GM19468 (cell line): ENCODE measurements around the gene EIF4G3.

Experiments used
- ATAC-seq: cut with Tn5 transposase; IDR thresholded peaks from one replicate; pipeline ENCODE4 v1.9.1; 2021; ENCODE audit warnings: mild to moderate bottlenecking, moderate library complexity, moderate number of reproducible peaks; ENCODE audit not compliant: unreplicated experiment; ENCODE audit errors: extremely low read depth

EIF4G3 gene

GRCh38 chr1:21003281-21004045 lies 173.2 kb downstream of the EIF4G3 start:
- ATAC-seq, result no peak

DNA sequence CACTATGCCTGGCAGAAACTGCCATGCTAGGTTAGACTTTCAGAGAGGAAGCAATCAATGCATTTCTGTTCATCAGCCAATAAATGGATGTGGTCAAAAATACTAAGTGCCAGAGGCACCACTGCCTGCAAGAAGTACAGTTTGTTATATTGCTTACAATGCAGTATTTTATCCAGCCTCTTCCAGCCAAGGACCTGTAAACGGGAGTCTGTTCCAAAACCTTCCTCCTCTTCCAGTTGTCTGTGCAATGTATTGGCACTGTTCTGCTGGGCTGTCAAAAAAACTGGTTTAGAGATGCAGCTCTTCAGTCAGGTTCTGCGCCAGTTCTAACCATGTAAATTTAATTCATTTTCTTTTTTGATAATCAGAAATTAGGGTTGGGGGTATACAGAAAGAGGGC lies 175.7 kb downstream of the EIF4G3 start:
- ATAC-seq, result no peak

GRCh38 chr1:21000245-21000594 lies 176.5 kb downstream of the EIF4G3 start:
- no peak for ATAC-seq

DNA sequence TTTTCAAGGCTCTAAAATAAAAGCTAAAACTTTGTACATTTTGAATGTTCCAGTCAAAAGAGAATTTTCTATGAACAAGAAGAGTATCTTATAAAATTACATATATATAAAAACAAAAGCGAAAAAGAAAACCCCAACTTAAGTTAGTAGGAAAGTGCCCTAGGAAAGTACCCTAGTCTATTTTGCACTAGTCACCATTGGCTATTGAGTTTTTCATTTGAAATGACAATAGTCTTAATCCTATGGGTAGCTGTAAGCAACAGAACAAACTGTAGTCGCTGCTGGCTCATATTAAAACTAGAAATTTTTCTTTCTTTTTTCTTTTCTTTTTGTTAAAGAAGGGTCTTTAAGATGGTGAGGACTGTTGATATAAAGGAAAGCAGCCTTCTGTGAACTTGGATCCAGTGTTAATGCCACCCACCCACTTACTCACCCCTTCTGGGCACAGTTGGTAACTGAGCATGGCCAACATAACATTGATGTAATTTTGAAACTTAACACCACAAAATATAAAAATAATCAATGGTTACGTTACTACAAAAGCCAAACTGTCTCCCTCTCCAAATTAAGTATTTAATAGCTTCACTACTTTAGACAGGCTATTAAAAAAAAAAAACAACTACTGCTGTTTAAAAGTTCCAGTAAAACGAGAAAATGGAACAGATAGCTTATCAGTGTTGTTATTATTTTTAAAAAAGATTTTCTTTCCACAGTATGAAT lies 177.0 kb downstream of the EIF4G3 start:
- no peak for ATAC-seq

GRCh38 chr1:20998826-20999225 lies 177.9 kb downstream of the EIF4G3 start:
- no peak for ATAC-seq

DNA sequence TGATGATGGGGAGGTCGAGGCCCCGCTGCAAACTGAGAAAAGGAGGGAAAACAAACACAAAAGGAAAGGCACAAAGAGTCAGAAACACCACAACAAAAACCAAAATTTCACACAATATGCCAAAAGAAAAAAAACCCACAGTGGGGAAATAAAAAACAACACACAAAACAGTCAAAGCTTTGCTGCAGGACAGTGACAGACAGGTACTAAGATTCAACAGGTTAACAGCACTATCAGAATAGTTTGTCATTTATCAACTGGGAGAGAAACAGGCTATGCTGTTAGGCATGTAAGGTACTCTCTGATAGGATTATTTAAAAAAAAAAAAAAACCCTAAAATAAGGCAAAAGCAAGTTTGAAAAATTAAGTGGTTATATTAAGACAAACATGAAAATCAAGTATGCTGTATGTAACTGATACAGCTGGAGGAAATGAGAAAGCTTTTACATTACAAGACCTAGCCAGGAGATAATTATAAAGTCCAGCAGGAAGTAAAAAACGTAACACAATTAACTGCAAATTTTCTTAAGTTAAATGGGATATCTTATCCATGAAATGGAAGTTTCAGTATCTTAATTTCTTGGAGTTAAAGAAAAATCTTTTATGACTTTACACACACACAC lies 179.0 kb downstream of the EIF4G3 start:
- no peak for ATAC-seq

DNA sequence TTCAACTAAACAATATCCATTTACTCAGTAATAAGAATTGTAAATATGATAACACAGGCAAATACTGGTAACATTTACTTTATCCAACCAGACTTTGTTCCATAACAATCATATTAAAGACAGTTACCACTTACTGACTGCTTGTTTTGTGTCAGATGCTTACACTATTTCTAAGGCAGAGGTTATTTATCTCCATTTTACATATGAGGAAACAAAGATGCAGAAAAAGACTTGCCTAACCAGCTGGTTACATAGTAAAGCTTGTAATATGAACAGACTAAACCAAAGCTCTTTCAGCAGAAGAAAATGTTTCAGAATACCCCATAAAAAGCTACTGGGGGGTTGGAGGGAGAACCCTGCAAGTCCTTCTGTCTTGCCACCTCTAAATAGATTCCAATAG lies 180.1 kb downstream of the EIF4G3 start:
- ATAC-seq, result no peak

- no peak for ATAC-seq
Observed at GRCh38 chr1:20993716-20994575, 182.8 kb downstream of the EIF4G3 start.

GRCh38 chr1:20992322-20993056 lies 184.2 kb downstream of the EIF4G3 start:
- no peak for ATAC-seq

GRCh38 chr1:20988943-20989342 lies 187.8 kb downstream of the EIF4G3 start:
- ATAC-seq, result no peak

GRCh38 chr1:20987831-20988825 lies 188.6 kb downstream of the EIF4G3 start:
- no peak for ATAC-seq

GRCh38 chr1:20983297-20983889 lies 193.3 kb downstream of the EIF4G3 start:
- no peak for ATAC-seq

GRCh38 chr1:20982316-20982715 lies 194.4 kb downstream of the EIF4G3 start:
- ATAC-seq, result no peak

GRCh38 chr1:20981915-20982314 lies 194.8 kb downstream of the EIF4G3 start:
- ATAC-seq, result no peak

DNA sequence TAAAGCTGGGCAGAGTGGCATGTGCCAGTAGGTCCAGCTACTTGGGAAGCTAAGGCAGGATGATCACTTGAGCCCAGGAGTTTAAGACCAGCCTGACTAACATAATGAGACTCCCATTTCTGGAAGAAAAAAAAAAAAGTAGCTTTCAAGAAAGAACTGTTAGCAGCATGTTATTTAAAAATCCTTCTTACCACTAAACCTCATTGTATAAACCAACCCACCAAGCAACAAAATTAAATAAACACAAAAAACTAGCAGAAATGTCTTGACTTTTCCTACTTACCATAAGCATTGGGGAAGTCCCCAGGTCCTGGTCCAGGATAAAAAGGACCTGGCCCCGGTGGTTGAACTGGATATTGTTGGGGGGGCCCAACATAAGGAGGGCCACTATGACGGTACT lies 196.6 kb downstream of the EIF4G3 start:
- ATAC-seq, result no peak

DNA sequence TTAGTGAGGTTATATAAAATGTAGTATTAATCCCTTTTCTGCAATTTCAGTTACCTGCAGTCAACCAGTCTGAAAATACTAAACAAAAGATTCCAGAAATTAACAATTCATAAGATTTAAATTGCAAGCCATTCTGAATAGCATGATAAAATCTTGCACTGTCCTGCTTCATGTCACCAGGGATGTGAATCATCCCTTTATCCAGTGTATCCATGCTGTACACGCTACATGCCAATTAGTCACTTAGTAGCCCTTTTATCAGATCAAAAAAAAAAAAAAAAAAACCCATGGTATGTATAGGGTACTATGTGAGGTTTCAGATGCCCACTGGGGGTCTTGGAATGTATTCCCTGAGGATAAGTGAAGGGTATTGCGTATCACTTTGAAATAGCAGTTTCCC lies 198.3 kb downstream of the EIF4G3 start:
- ATAC-seq, result no peak

- ATAC-seq, result no peak
Observed at GRCh38 chr1:20975668-20976067, 201.0 kb downstream of the EIF4G3 start.

DNA sequence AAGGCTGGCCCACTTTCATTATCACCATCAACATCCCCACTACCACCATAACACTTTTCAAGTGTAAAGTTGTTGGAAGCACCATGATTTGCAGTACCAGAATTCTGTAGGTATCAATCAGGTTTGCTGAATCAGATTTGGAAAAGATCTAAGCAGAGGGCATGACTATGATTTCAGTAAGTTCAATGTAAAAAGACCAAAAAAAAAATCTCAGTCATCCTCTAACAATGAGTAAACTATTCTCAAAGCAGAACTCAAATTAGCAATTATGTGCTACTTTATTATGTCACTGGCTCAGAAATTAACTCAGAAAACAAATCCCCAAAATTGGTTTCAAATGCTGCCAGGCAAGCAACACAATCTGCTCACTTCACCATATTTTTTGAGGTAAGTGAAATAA lies 201.7 kb downstream of the EIF4G3 start:
- no peak for ATAC-seq
